Measurements from ENCODE around the gene PLEKHG5.

GRCh38 chr1:6528492-6528891 lies 37.0 kb upstream of the PLEKHG5 start:
- TF ChIP-seq, protein P1, sequence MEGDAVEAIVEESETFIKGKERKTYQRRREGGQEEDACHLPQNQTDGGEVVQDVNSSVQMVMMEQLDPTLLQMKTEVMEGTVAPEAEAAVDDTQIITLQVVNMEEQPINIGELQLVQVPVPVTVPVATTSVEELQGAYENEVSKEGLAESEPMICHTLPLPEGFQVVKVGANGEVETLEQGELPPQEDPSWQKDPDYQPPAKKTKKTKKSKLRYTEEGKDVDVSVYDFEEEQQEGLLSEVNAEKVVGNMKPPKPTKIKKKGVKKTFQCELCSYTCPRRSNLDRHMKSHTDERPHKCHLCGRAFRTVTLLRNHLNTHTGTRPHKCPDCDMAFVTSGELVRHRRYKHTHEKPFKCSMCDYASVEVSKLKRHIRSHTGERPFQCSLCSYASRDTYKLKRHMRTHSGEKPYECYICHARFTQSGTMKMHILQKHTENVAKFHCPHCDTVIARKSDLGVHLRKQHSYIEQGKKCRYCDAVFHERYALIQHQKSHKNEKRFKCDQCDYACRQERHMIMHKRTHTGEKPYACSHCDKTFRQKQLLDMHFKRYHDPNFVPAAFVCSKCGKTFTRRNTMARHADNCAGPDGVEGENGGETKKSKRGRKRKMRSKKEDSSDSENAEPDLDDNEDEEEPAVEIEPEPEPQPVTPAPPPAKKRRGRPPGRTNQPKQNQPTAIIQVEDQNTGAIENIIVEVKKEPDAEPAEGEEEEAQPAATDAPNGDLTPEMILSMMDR (IDR thresholded peaks at IDR 0.05) = no peak
- no peak for TF ChIP-seq POLR2A (IDR thresholded peaks at IDR 0.05)

All from adrenal gland (tissue), 5 donors.